Lung (tissue), 12 donors: ENCODE results near the gene KCNG2. TPM values are rescaled to one million over a fixed set of nuclear protein-coding genes. Genes with fewer than 3 reads are reported as not detected.
A peak's percentile ranks its signal among the peaks of the same experiment; 100 is the strongest.

Experiments used
- ATAC-seq: fragments of 200-7000 bp; cut with Tn5 transposase; one replicate; pipeline ENCODE4 v1.9.1; 2020; ENCODE audit warnings: moderate number of reproducible peaks; ENCODE audit not compliant: insufficient read depth, low FRiP score
- DNase-seq, 3 donors: peaks; one replicate each; pipeline ENCODE4 v3.0.0-alpha.2; 2013 to 2017
- H3K27ac ChIP-seq, 2 donors: one replicate each; pipeline ENCODE4 v1.5.1; 2013; ENCODE audit warnings: mild to moderate bottlenecking in 2 of 2, moderate library complexity in 2 of 2, control low read depth in 1 of 2, inconsistent platforms in 1 of 2, low read depth in 1 of 2, low read length in 1 of 2
- H3K27me3 ChIP-seq, 3 donors: one replicate each; pipeline ENCODE4 v1.5.1; 2013; ENCODE audit warnings: low read length in 2 of 3; ENCODE audit not compliant: control insufficient read depth in 3 of 3, insufficient read depth in 3 of 3
- H3K36me3 ChIP-seq, 4 donors: one replicate each; pipeline ENCODE4 v1.5.1; 2013; ENCODE audit warnings: low read length in 4 of 4, mild to moderate bottlenecking in 1 of 4, moderate library complexity in 1 of 4; ENCODE audit not compliant: control insufficient read depth in 4 of 4, insufficient read depth in 4 of 4
- H3K4me1 ChIP-seq, 5 donors: one replicate each; pipeline ENCODE4 v1.5.1; 2013; ENCODE audit warnings: low read length in 5 of 5, mild to moderate bottlenecking in 2 of 5, moderate library complexity in 1 of 5; ENCODE audit not compliant: control insufficient read depth in 5 of 5, insufficient read depth in 5 of 5
- H3K4me3 ChIP-seq: one replicate; pipeline ENCODE4 v1.5.1; 2013; ENCODE audit warnings: mild to moderate bottlenecking, control low read depth, moderate library complexity
- H3K9ac ChIP-seq, 2 donors: one replicate each; pipeline ENCODE4 v1.5.1; 2013; ENCODE audit warnings: low read length in 2 of 2, control low read depth in 1 of 2; ENCODE audit not compliant: insufficient read depth in 1 of 2
- H3K9me3 ChIP-seq, 4 donors: one replicate each; pipeline ENCODE4 v1.5.1; 2013; ENCODE audit warnings: low read length in 3 of 4, mild to moderate bottlenecking in 1 of 4, moderate library complexity in 1 of 4; ENCODE audit not compliant: control insufficient read depth in 4 of 4, insufficient read depth in 3 of 4
- WGBS, 2 donors: extraction: QIAGEN DNeasy Blood & Tissue Kit; methylation state at CpG; one replicate each; pipeline ENCODE4 v1.1.7; 2013; 5-methylcytosine and 5-hydroxymethylcytosine counted together
- polyA plus RNA-seq, 2 donors: library from polyadenylated mRNA; stranded (reverse); fragments of 200-250 nt; gene quantifications; one replicate each; pipeline ENCODE4 v1.2.1, GENCODE V29; 2013
- total RNA-seq, 2 donors: library from RNA; depleted of rRNA in 1 of 2; stranded (reverse); fragments of >200 nt in 1 of 2; gene quantifications; one replicate each; pipeline ENCODE4 v1.2.1, GENCODE V29; 2014 to 2021
- TF ChIP-seq, protein P1 (sequence below): IDR thresholded peaks from 2 replicates; pipeline ENCODE4 v1.5.1; 2012; ENCODE audit warnings: mild to moderate bottlenecking; ENCODE audit errors: control extremely low read depth, extremely low read depth
- donor health status: control.
- donor health status: control.
- donor health status: Bipolar disorder and iron deficiency.
- donor health status: healthy.
- donor health status: DM: yes; HTN: yes; CAD: no.

The KCNG2 gene
- total and polyA plus RNA-seq, 4 donors: 0.16 to 1.8 (median 1.2) TPM

DNA sequence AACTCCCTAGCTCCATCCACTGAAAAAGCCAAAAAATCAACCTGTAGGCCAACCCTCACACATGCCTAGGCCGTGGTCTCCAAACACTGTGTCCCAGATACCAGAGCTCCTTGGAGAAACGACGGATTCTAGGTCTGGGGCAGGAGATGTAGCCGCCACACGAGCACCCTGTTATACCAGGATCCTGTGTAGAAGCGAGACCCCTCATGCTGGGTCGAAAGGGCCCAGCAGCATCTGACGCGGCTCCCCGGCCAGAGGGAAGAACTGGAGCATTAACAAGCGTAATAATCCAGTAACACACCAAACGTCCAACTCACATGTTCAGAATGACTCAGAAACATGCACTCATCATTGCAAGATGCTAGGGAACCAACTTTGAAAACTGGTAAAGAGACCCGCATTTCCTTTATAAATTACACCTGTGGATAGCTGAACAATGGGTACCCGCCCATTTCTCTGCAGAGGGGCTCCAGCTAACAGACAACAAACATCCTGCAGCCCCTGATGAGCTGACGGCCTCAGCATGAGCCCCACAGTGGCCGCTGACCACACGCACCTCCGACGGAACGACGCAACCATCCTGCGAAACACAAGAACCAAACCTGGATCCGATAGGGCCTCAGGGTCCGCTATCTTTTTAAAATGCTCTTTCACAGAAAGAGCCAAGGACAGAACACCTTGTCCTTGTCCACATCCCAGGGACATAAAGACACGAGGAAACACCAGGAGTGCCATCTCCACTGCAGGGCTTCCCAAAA, 139.5 kb downstream of the KCNG2 start:
- ATAC-seq (no peak), DNase-seq (peak in 1 of 3 donors; percentile 10)
- H3K27me3 ChIP-seq: no peaks in the 10 kb centered on the region
- no peak overlapping the region for H3K9ac ChIP-seq
- no peak overlapping the region for H3K4me3 ChIP-seq
- 96 to 98% methylated on average over 25 of the region's 25 CpGs for whole genome bisulfite sequencing, 2 donors
- peaks cover 2 to 47% (median 31%) of the 10 kb centered on the region in 4 donors for H3K36me3 ChIP-seq
- peaks cover 0 to 8% (median 3%) of the 10 kb centered on the region in 4 donors for H3K9me3 ChIP-seq
- TF ChIP-seq, protein P1, sequence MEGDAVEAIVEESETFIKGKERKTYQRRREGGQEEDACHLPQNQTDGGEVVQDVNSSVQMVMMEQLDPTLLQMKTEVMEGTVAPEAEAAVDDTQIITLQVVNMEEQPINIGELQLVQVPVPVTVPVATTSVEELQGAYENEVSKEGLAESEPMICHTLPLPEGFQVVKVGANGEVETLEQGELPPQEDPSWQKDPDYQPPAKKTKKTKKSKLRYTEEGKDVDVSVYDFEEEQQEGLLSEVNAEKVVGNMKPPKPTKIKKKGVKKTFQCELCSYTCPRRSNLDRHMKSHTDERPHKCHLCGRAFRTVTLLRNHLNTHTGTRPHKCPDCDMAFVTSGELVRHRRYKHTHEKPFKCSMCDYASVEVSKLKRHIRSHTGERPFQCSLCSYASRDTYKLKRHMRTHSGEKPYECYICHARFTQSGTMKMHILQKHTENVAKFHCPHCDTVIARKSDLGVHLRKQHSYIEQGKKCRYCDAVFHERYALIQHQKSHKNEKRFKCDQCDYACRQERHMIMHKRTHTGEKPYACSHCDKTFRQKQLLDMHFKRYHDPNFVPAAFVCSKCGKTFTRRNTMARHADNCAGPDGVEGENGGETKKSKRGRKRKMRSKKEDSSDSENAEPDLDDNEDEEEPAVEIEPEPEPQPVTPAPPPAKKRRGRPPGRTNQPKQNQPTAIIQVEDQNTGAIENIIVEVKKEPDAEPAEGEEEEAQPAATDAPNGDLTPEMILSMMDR: no peak
- H3K27ac ChIP-seq: no peak overlapping the region
- H3K4me1 ChIP-seq: peaks cover 0 to 3% (median 0%) of the 10 kb centered on the region in 5 donors

DNA sequence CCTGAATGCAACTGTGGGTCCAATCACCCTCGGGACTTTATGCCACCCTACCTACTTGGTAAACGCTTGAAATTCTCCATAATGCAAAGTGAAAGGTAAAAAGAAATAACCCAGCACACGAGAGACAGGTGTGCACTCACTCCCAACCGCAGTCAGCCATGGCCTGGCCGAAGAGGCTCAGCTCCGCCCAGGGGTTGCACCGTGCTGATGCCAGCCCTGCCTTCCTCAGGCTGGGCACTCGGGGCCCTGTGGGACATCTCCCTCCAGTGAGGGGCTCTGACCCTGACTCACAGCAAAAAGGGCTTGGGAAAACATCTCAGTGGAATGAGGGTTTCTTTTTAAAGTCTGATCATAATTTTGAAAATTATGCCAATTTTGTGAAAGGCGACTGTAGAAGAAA, 140.5 kb downstream of the KCNG2 start:
- Histone ChIP-seq H3K36me3 (peaks cover 3 to 54% (median 35%) of the 10 kb centered on the region in 4 donors), H3K27ac (peak overlapping the region in 1 of 2 donors; percentile 66), H3K9ac (no peak overlapping the region), H3K4me1 (peaks cover 0 to 3% (median 0%) of the 10 kb centered on the region in 5 donors), H3K4me3 (no peak overlapping the region), H3K27me3 (no peaks in the 10 kb centered on the region), H3K9me3 (peaks cover 0 to 8% (median 3%) of the 10 kb centered on the region in 4 donors)
- DNase-seq (no peak), ATAC-seq (no peak)
- WGBS, 2 donors: 92 to 93% methylated on average over 9 of the region's 9 CpGs
- TF ChIP-seq, protein P1: no peak

DNA sequence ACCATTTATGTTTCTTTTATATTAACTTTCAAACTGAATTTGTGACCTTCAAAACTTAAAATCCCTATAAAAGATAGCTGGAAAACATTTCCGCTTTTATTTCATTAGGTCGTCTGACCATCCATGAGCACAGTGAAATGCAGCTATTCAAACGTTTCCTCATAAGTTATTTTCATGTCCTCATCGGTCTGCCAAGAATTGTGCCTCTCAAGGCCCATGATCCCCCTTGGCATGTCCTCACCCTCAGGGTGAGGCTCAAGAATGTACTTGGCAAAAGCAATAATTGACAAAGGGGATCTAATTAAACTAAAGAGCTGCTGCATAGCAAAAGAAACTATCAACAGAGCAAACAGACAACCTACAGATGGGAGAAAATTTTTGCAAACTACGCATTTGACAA, 141.4 kb downstream of the KCNG2 start:
- 64 to 84% methylated on average over 5 of the region's 5 CpGs for WGBS, 2 donors
- DNase-seq (no peak), ATAC-seq (no peak)
- H3K27me3 ChIP-seq: no peaks in the 10 kb centered on the region
- H3K9me3 ChIP-seq: peaks cover 0 to 5% (median 0%) of the 10 kb centered on the region in 4 donors
- H3K4me1 ChIP-seq: peaks cover 0 to 3% (median 0%) of the 10 kb centered on the region in 5 donors
- no peak overlapping the region for H3K9ac ChIP-seq
- no peak overlapping the region for H3K27ac ChIP-seq
- TF ChIP-seq, protein P1: no peak
- H3K36me3 ChIP-seq: peaks cover 3 to 51% (median 34%) of the 10 kb centered on the region in 4 donors
- no peak overlapping the region for H3K4me3 ChIP-seq
